Measurements from ENCODE around the gene C9orf78.

DNA sequence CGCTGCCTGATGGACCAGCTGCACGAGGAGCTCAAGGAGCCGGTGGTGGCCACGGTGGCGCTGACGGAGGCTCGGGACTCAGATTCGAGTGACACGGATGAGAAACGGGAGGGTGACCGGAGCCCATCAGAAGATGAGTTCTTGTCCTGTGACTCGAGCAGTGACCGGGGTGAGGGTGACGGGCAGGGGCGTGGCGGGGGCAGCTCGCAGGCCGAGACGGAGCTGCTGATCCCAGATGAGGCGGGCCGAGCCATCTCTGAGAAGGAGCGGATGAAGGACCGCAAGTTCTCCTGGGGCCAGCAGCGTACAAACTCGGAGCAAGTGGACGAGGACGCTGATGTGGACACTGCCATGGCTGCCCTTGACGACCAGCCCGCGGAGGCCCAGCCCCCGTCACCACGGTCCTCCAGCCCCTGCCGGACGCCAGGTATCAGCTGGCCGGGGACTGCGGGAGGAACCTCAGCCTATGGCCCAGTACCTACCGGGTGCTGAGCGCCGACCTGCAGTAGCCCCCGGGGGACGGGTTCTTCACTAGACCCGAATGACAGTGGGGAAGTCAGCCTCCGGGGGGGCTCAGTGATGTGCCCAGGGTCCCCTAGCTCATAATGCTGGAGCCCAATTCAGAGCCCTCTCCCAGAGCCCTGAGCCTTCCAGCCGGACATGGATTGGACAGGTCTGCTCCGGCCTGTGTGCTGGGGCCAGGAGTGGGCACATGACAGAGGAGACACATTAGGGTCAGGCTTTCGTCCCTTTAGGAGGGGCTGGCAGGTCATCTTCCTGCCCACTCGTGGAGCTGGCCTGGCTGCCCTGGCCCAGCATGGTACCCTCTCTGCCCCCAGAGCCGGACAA lies 33.2 kb upstream of the C9orf78 start:
- TF ChIP-seq, protein P1, sequence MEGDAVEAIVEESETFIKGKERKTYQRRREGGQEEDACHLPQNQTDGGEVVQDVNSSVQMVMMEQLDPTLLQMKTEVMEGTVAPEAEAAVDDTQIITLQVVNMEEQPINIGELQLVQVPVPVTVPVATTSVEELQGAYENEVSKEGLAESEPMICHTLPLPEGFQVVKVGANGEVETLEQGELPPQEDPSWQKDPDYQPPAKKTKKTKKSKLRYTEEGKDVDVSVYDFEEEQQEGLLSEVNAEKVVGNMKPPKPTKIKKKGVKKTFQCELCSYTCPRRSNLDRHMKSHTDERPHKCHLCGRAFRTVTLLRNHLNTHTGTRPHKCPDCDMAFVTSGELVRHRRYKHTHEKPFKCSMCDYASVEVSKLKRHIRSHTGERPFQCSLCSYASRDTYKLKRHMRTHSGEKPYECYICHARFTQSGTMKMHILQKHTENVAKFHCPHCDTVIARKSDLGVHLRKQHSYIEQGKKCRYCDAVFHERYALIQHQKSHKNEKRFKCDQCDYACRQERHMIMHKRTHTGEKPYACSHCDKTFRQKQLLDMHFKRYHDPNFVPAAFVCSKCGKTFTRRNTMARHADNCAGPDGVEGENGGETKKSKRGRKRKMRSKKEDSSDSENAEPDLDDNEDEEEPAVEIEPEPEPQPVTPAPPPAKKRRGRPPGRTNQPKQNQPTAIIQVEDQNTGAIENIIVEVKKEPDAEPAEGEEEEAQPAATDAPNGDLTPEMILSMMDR (IDR thresholded peaks at IDR 0.05), result no peak
- TF ChIP-seq POLR2A (IDR thresholded peaks at IDR 0.05), result no peak

All from Peyer's patch (tissue), 4 donors.